ENCODE measurements around the gene CEBPG.

Gene CEBPG

GRCh38 chr19:33373453-33374235, at the start of gene CEBPG:
Gene CEBPG, plus strand, starts transcription at chr19:33373709. Its CDS starts 5,531 bp downstream, at chr19:33379240.
- DNase-seq (ENCODE audit: low spot score) = peak; percentile 94

- no peak for DNase-seq (ENCODE audit: low spot score)
Observed at GRCh38 chr19:33324628-33325027, 48.9 kb upstream of the CEBPG start.

GRCh38 chr19:33325920-33326319, 47.6 kb upstream of the CEBPG start:
- no peak for DNase-seq (ENCODE audit: low spot score)

- no peak for DNase-seq (ENCODE audit: low spot score)
Observed at GRCh38 chr19:33329060-33329459, 44.4 kb upstream of the CEBPG start.

- DNase-seq (ENCODE audit: low spot score) = no peak
Observed at GRCh38 chr19:33329736-33330135, 43.8 kb upstream of the CEBPG start.

GRCh38 chr19:33332248-33332647, 41.3 kb upstream of the CEBPG start:
- DNase-seq (ENCODE audit: low spot score) = no peak

GRCh38 chr19:33333151-33333550, 40.4 kb upstream of the CEBPG start:
- DNase-seq (ENCODE audit: low spot score) = no peak

GRCh38 chr19:33333642-33334041, 39.9 kb upstream of the CEBPG start:
- no peak for DNase-seq (ENCODE audit: low spot score)

- no peak for DNase-seq (ENCODE audit: low spot score)
Observed at GRCh38 chr19:33334271-33334670, 39.2 kb upstream of the CEBPG start.

- no peak for DNase-seq (ENCODE audit: low spot score)
Observed at GRCh38 chr19:33335446-33335845, 38.1 kb upstream of the CEBPG start.

- peak; percentile 75 for DNase-seq (ENCODE audit: low spot score)
Observed at GRCh38 chr19:33339016-33339984, 34.2 kb upstream of the CEBPG start.

GRCh38 chr19:33340991-33341390, 32.5 kb upstream of the CEBPG start:
- DNase-seq (ENCODE audit: low spot score) = no peak

GRCh38 chr19:33343301-33343700, 30.2 kb upstream of the CEBPG start:
- DNase-seq (ENCODE audit: low spot score) = no peak

GRCh38 chr19:33343859-33344572, 29.5 kb upstream of the CEBPG start:
- DNase-seq (ENCODE audit: low spot score) = no peak

GRCh38 chr19:33344573-33344925, 29.0 kb upstream of the CEBPG start:
- no peak for DNase-seq (ENCODE audit: low spot score)

GRCh38 chr19:33345163-33345562, 28.3 kb upstream of the CEBPG start:
- DNase-seq (ENCODE audit: low spot score) = no peak

- DNase-seq (ENCODE audit: low spot score) = no peak
Observed at GRCh38 chr19:33346665-33347064, 26.8 kb upstream of the CEBPG start.

GRCh38 chr19:33347300-33347699, 26.2 kb upstream of the CEBPG start:
- DNase-seq (ENCODE audit: low spot score) = no peak

GRCh38 chr19:33348301-33349010, 25.1 kb upstream of the CEBPG start:
- no peak for DNase-seq (ENCODE audit: low spot score)

GRCh38 chr19:33349319-33350289, 23.9 kb upstream of the CEBPG start:
- no peak for DNase-seq (ENCODE audit: low spot score)
